GM12865 (cell line): ENCODE results near the gene KCTD3.

Experiments
- DNase-seq: peaks from one replicate; pipeline ENCODE4 v3.0.0; 2010; ENCODE audit warnings: low read depth
- H3K4me3 ChIP-seq: 2 replicates; pipeline ENCODE4 v1.5.1; 2011; ENCODE audit warnings: mild to moderate bottlenecking, low read depth, low read length, control low read depth
- CTCF ChIP-seq: IDR thresholded peaks from 2 replicates; pipeline ENCODE4 v1.5.1; 2011; ENCODE audit warnings: low read length, control low read depth, low read depth, inconsistent platforms; ENCODE audit not compliant: insufficient read depth; ENCODE audit errors: missing control alignments

KCTD3 gene

DNA sequence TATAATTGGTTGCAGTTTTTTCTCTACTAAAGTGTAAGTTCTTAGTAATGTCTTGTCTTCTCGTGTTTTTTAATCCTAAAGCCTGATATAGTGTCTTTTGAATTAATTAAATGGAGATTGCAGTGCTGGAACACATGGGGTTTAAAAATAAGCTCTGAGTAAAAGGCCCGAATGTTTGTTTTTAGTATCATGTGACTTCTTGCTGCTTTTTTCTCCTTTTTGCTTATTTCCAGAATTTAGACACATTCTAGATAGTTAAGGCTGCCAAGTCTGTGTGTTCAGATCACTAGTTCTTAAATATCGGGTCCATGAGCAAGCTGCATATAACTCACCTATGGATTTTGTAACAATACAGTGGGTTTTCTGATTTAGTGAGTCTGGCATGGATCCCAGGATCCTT, 27.5 kb downstream of the KCTD3 start:
- no peak overlapping the region for H3K4me3 ChIP-seq
- no peak for DNase-seq
- TF ChIP-seq CTCF = no peak

DNA sequence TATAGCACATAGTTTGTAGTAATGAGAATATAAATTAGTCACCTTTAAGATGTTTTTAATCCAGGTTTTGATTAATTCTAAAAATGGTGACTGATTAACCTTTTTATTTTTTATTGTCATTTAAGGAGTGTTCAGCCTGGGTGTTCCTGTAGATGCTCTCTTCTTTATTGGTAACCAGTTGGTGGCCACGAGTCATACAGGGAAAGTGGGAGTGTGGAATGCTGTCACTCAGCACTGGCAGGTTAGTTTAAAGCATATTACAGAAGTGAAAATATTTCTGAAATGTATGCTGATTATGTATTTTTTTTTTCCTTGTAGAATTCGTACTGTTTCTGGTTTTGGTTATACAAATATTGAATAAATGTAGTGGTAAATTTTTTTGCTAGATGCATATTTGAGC, 28.1 kb downstream of the KCTD3 start:
- DNase-seq = no peak
- H3K4me3 ChIP-seq = no peak overlapping the region
- no peak for TF ChIP-seq CTCF

DNA sequence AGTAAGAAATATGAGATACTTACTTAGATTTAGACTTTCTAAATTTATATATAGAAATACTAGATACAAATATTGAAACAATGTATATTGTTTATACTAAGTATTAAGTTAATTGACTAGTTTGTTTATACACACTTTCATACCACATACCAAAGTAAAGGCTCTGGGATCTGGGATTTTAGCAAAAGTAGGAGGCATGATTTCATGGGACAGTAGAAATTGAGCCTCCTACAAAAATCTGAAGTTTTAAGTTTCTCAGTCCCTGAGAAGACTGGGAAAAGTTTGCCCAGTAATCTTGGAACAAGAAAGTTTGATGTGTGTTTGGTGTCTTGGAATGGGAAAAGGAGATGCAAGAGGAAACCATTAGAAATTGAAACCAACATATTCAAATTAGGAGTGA, 30.9 kb downstream of the KCTD3 start:
- TF ChIP-seq CTCF = no peak
- no peak for DNase-seq
- H3K4me3 ChIP-seq = no peak overlapping the region

- no peak for TF ChIP-seq CTCF
- no peak overlapping the region for H3K4me3 ChIP-seq
- no peak for DNase-seq
Measured at GRCh38 chr1:215599418-215600074, 32.4 kb downstream of the KCTD3 start.

- no peak for TF ChIP-seq CTCF
- DNase-seq = peak; percentile 12
- no peak overlapping the region for H3K4me3 ChIP-seq
Measured at GRCh38 chr1:215600258-215600792, 33.2 kb downstream of the KCTD3 start.

GRCh38 chr1:215600867-215601266, 33.8 kb downstream of the KCTD3 start:
- H3K4me3 ChIP-seq = no peak overlapping the region
- TF ChIP-seq CTCF = no peak
- no peak for DNase-seq

DNA sequence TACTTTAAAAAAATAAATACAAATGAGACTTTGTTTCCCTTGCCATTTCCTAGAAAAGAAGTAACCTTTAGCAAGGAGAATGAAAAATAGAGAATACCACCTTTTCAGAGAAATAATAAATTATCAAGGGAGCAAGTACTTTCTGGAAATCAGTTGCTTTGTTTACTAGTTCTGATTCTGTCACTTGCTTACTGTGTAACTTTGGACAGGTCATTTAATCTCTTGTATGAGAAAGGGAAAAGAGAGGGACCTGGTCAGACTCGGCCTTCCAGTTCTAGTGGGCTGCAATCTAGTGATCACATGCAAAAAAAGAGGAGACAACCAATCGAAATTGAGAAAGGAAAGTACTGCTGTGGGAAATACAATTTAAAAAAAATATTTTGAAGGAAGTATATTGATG, 34.2 kb downstream of the KCTD3 start:
- DNase-seq = no peak
- no peak for TF ChIP-seq CTCF
- H3K4me3 ChIP-seq = no peak overlapping the region
